IMR-90 (cell line): ENCODE results near the gene ARL10.

Experiments
- BHLHE40 ChIP-seq: fragments of 150-350 bp; IDR thresholded peaks from 2 replicates; pipeline ENCODE4 v1.6.1; 2016; ENCODE audit warnings: mild to moderate bottlenecking, low read depth, low read length
- TF ChIP-seq, protein P1 (sequence below): conservative IDR thresholded peaks from 2 replicates; pipeline ENCODE4 v1.5.1; 2012; ENCODE audit warnings: mild to moderate bottlenecking, low read depth, low read length, improper control_type of control experiment
- TF ChIP-seq, protein P2 (sequence below): fragments of 150-350 bp; IDR thresholded peaks from 2 replicates; pipeline ENCODE4 v1.6.1; 2017; ENCODE audit warnings: mild to moderate bottlenecking, antibody characterized with exemption, low read length, low read depth

DNA sequence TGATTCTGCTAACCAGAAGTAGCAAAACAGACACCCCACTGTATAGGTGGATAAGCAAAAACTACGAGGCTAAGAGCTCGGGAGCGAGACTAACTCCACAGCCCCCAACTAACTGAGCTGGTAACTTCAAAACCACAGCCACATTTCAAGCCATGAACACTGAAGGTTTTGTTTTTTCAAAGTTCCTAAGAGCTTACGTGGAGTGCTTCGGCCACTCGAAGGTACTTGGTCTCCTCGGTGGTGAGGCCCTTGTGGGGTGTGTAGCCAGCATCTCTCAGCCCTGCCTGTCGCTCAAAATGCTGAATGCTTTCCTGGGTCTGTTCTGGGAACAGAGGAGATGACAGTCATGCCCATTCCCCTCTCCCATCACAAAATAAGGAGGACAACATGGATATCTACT, 14.9 kb upstream of the ARL10 start:
- TF ChIP-seq, protein P1, sequence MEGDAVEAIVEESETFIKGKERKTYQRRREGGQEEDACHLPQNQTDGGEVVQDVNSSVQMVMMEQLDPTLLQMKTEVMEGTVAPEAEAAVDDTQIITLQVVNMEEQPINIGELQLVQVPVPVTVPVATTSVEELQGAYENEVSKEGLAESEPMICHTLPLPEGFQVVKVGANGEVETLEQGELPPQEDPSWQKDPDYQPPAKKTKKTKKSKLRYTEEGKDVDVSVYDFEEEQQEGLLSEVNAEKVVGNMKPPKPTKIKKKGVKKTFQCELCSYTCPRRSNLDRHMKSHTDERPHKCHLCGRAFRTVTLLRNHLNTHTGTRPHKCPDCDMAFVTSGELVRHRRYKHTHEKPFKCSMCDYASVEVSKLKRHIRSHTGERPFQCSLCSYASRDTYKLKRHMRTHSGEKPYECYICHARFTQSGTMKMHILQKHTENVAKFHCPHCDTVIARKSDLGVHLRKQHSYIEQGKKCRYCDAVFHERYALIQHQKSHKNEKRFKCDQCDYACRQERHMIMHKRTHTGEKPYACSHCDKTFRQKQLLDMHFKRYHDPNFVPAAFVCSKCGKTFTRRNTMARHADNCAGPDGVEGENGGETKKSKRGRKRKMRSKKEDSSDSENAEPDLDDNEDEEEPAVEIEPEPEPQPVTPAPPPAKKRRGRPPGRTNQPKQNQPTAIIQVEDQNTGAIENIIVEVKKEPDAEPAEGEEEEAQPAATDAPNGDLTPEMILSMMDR: no peak
- TF ChIP-seq, protein P2, sequence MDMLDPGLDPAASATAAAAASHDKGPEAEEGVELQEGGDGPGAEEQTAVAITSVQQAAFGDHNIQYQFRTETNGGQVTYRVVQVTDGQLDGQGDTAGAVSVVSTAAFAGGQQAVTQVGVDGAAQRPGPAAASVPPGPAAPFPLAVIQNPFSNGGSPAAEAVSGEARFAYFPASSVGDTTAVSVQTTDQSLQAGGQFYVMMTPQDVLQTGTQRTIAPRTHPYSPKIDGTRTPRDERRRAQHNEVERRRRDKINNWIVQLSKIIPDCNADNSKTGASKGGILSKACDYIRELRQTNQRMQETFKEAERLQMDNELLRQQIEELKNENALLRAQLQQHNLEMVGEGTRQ: no peak
- no peak for TF ChIP-seq BHLHE40
